Esophagus squamous epithelium (tissue), 5 donors: ENCODE measurements around the gene ADRA1B. TPM values are rescaled to one million over a fixed set of nuclear protein-coding genes. Genes with fewer than 3 reads are reported as not detected.

ENCODE experiments used
- DNase-seq: peaks from one replicate; lab custom pipeline; 2025; lab: John Stamatoyannopoulos, UW
- H3K27ac ChIP-seq, 4 donors: fragments of 200-600 bp; sonication (generic); one replicate each; pipeline ENCODE4 v1.5.1; 2016 to 2019; ENCODE audit warnings: mild to moderate bottlenecking in 1 of 4
- H3K27me3 ChIP-seq, 4 donors: fragments of 200-600 bp; sonication (generic); 1 replicate in 3 of 4; 2 replicates in 1 of 4; pipeline versions ENCODE4 v1.5.1 to v1.6.0; 2017 to 2021; ENCODE audit warnings: antibody characterized with exemption in 1 of 4
- H3K36me3 ChIP-seq, 3 donors: fragments of 200-600 bp; sonication (generic); one replicate each; pipeline ENCODE4 v1.5.1; 2016 to 2019
- H3K4me1 ChIP-seq, 3 donors: fragments of 200-600 bp; sonication (generic); one replicate each; pipeline ENCODE4 v1.5.1; 2017 to 2019
- H3K4me3 ChIP-seq, 4 donors: fragments of 200-600 bp; sonication (generic); 1 replicate in 3 of 4; 2 replicates in 1 of 4; pipeline ENCODE4 v1.5.1; 2016 to 2019; ENCODE audit warnings: mild to moderate bottlenecking in 2 of 4, moderate library complexity in 1 of 4
- H3K9me3 ChIP-seq, 3 donors: fragments of 200-600 bp; sonication (generic); one replicate each; pipeline ENCODE4 v1.5.1; 2016 to 2019
- CTCF ChIP-seq, 6 experiments: fragments of 450-650 bp in 4 of 6; fragments of 200-600 bp in 2 of 6; sonication (generic) in 2 of 6; IDR thresholded peaks; one replicate each; pipeline ENCODE4 v1.5.1; 2016 to 2019; ENCODE audit warnings: antibody characterized with exemption in 6 of 6, mild to moderate bottlenecking in 4 of 6, moderate library complexity in 4 of 6
- POLR2A ChIP-seq, 4 donors: fragments of 450-650 bp; IDR thresholded peaks; one replicate each; pipeline ENCODE4 v1.6.1; 2017; ENCODE audit warnings: antibody characterized with exemption in 4 of 4, mild to moderate bottlenecking in 4 of 4, moderate library complexity in 3 of 4
- WGBS, 2 donors: methylation state at CpG; one replicate each; pipeline ENCODE4 v1.1.5; 2018; 5-methylcytosine and 5-hydroxymethylcytosine counted together
- intact Hi-C: fragments of 100-400 bp; cut with DNase I; formaldehyde crosslinking; loops from one replicate; pipeline ENCODE4 v1.15.0; 2022
- total RNA-seq, 4 donors: library from RNA; depleted of rRNA; stranded (reverse); fragments of >200 nt; gene quantifications; one replicate each; pipeline ENCODE4 v1.1.0, GENCODE V29; 2016
- donor health status: DM: yes; HTN: yes; CAD: no.

ADRA1B gene
- total RNA-seq, 4 donors from 2014 or later = 1.3 TPM; not detected in 3

GRCh38 chr5:159901772-159902171 lies 14.5 kb upstream of the ADRA1B start:
- DNase-seq = no peak
- peaks cover 0 to 5% (median 0%) of the 10 kb centered on the region in 4 donors for H3K27me3 ChIP-seq
- H3K4me3 ChIP-seq = no peak overlapping the region
- H3K36me3 ChIP-seq = no peaks in the 10 kb centered on the region
- no peaks in the 10 kb centered on the region for H3K9me3 ChIP-seq
- TF ChIP-seq CTCF (IDR thresholded peaks at IDR 0.05) = no peak
- no peak for TF ChIP-seq POLR2A (IDR thresholded peaks at IDR 0.05)
- intact Hi-C loops = no loop called here
- H3K4me1 ChIP-seq = peaks cover 0 to 13% (median 0%) of the 10 kb centered on the region in 3 donors
- H3K27ac ChIP-seq = no peak overlapping the region

GRCh38 chr5:159902444-159903121 lies 13.7 kb upstream of the ADRA1B start:
- H3K4me3 ChIP-seq = no peak overlapping the region
- TF ChIP-seq CTCF (IDR thresholded peaks at IDR 0.05) = no peak
- TF ChIP-seq POLR2A (IDR thresholded peaks at IDR 0.05) = no peak
- no peak for DNase-seq
- H3K27me3 ChIP-seq = peaks cover 0 to 5% (median 0%) of the 10 kb centered on the region in 4 donors
- no peak overlapping the region for H3K27ac ChIP-seq
- H3K36me3 ChIP-seq = no peaks in the 10 kb centered on the region
- H3K4me1 ChIP-seq = peaks cover 0 to 16% (median 0%) of the 10 kb centered on the region in 3 donors
- intact Hi-C loops = no loop called here
- WGBS, 2 donors = 9 to 28% methylated on average over 2 to 5 of the region's 8 CpGs
- H3K9me3 ChIP-seq = no peaks in the 10 kb centered on the region

- TF ChIP-seq CTCF (IDR thresholded peaks at IDR 0.05) (no peak), POLR2A (IDR thresholded peaks at IDR 0.05) (no peak)
- DNase-seq = no peak
- H3K4me1 ChIP-seq = peaks cover 0 to 19% (median 0%) of the 10 kb centered on the region in 3 donors
- H3K4me3 ChIP-seq = no peak overlapping the region
- H3K27me3 ChIP-seq = peaks cover 0 to 5% (median 0%) of the 10 kb centered on the region in 4 donors
- intact Hi-C loops = no loop called here
- no peak overlapping the region for H3K27ac ChIP-seq
- no peaks in the 10 kb centered on the region for H3K36me3 ChIP-seq
- no peaks in the 10 kb centered on the region for H3K9me3 ChIP-seq
- WGBS, 2 donors = 92 to 100% methylated on average over 1 of the region's 1 CpG
Measured at GRCh38 chr5:159903131-159903530, 13.2 kb upstream of the ADRA1B start.

- peaks cover 0 to 5% (median 0%) of the 10 kb centered on the region in 4 donors for H3K27me3 ChIP-seq
- H3K9me3 ChIP-seq = no peaks in the 10 kb centered on the region
- intact Hi-C loops = no loop called here
- no peak overlapping the region for H3K4me3 ChIP-seq
- WGBS, 2 donors = 69 to 88% methylated on average over 1 of the region's 1 CpG
- TF ChIP-seq CTCF (IDR thresholded peaks at IDR 0.05) (no peak), POLR2A (IDR thresholded peaks at IDR 0.05) (no peak)
- no peak for DNase-seq
- peaks cover 0 to 28% (median 0%) of the 10 kb centered on the region in 3 donors for H3K4me1 ChIP-seq
- H3K36me3 ChIP-seq = no peaks in the 10 kb centered on the region
- H3K27ac ChIP-seq = no peak overlapping the region
Measured at GRCh38 chr5:159904874-159905273, 11.4 kb upstream of the ADRA1B start.

GRCh38 chr5:159905496-159905895 lies 10.8 kb upstream of the ADRA1B start:
- H3K4me1 ChIP-seq = peaks cover 0 to 28% (median 0%) of the 10 kb centered on the region in 3 donors
- H3K27me3 ChIP-seq = peaks cover 0 to 4% (median 0%) of the 10 kb centered on the region in 4 donors
- H3K36me3 ChIP-seq = no peaks in the 10 kb centered on the region
- H3K27ac ChIP-seq = no peak overlapping the region
- no peak for TF ChIP-seq CTCF (IDR thresholded peaks at IDR 0.05)
- DNase-seq = no peak
- no peak overlapping the region for H3K4me3 ChIP-seq
- intact Hi-C loops = no loop called here
- H3K9me3 ChIP-seq = no peaks in the 10 kb centered on the region
